Prostate gland (tissue), 2 donors: ENCODE data around the gene SGMS2.

Experiments used
- POLR2AphosphoS5 ChIP-seq: sonication (generic); formaldehyde crosslinking; IDR thresholded peaks from one replicate; pipeline ENCODE4 v1.6.1; 2017; ENCODE audit warnings: antibody characterized with exemption
- TF ChIP-seq, protein P1 (sequence below), 4 experiments: fragments of 200-600 bp in 2 of 4; fragments of 450-650 bp in 2 of 4; sonication (generic) in 2 of 4; IDR thresholded peaks; 1 replicate in 3 of 4; 2 replicates in 1 of 4; pipeline ENCODE4 v1.5.1; 2016 to 2019; ENCODE audit warnings: antibody characterized with exemption in 4 of 4, mild to moderate bottlenecking in 2 of 4, moderate library complexity in 2 of 4

DNA sequence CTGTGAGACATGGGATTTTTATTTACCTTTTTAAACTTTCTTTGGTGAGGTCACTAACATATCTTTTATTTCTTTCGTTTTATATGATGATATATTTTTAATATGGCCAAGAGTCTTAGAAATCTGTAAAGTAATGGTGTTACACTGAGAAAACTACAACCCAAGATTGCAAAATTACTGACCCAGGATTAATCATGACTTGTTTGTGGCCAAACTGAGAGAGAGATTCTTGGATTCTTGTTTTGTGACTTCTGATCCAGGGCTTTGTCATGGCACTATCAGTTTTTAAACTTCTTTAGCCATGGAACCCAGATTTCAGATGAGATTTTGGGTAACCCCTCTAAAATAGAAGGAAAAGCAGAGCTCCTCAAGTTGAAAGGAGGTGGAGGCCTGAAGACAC lies 42.0 kb downstream of the SGMS2 start:
- TF ChIP-seq, protein P1, sequence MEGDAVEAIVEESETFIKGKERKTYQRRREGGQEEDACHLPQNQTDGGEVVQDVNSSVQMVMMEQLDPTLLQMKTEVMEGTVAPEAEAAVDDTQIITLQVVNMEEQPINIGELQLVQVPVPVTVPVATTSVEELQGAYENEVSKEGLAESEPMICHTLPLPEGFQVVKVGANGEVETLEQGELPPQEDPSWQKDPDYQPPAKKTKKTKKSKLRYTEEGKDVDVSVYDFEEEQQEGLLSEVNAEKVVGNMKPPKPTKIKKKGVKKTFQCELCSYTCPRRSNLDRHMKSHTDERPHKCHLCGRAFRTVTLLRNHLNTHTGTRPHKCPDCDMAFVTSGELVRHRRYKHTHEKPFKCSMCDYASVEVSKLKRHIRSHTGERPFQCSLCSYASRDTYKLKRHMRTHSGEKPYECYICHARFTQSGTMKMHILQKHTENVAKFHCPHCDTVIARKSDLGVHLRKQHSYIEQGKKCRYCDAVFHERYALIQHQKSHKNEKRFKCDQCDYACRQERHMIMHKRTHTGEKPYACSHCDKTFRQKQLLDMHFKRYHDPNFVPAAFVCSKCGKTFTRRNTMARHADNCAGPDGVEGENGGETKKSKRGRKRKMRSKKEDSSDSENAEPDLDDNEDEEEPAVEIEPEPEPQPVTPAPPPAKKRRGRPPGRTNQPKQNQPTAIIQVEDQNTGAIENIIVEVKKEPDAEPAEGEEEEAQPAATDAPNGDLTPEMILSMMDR (IDR thresholded peaks at IDR 0.05) = no peak
- no peak for TF ChIP-seq POLR2AphosphoS5
